Effector memory CD8-positive, alpha-beta T cell (primary cell): ENCODE measurements around the gene PHETA2.
A peak's percentile ranks its signal among the peaks of the same experiment; 100 is the strongest.

Source experiments
- ATAC-seq: fragments of 150-1000 bp; cut with Tn5 transposase; replicated peaks from 2 replicates; pipeline ENCODE4 v1.10.0; 2021; ENCODE audit warnings: mild to moderate bottlenecking, moderate library complexity
- DNase-seq, 3 experiments: peaks; one replicate each; pipeline ENCODE4 v3.0.0; 2021
- H3K27ac Mint-ChIP-seq, 2 donors: one replicate each; pipeline ENCODE4 v1.8.0; 2022; ENCODE audit warnings: mild to moderate bottlenecking in 2 of 2, mixed read lengths in 2 of 2, moderate library complexity in 2 of 2
- H3K27me3 Mint-ChIP-seq, 2 donors: one replicate each; pipeline ENCODE4 v1.8.0; 2022; ENCODE audit warnings: mixed read lengths in 2 of 2
- H3K36me3 Mint-ChIP-seq: one replicate; pipeline ENCODE4 v1.8.0; 2022; ENCODE audit warnings: mild to moderate bottlenecking, moderate library complexity, mixed read lengths; ENCODE audit not compliant: insufficient read depth
- H3K4me1 Mint-ChIP-seq, 2 donors: one replicate each; pipeline ENCODE4 v1.8.0; 2022; ENCODE audit warnings: low read depth in 2 of 2, mixed read lengths in 2 of 2
- H3K4me3 Mint-ChIP-seq, 2 donors: one replicate each; pipeline ENCODE4 v1.8.0; 2022; ENCODE audit warnings: mild to moderate bottlenecking in 2 of 2, mixed read lengths in 2 of 2, moderate library complexity in 2 of 2
- H3K9me3 Mint-ChIP-seq, 2 donors: one replicate each; pipeline ENCODE4 v1.8.0; 2022; ENCODE audit warnings: mixed read lengths in 2 of 2
- total RNA-seq, 9 experiments: gene quantifications; one replicate each; lab custom pipeline; 2026; lab: John Stamatoyannopoulos, UW

PHETA2 gene
- 0.50 to 3.5 (median 2.5) reads per million in 9 experiments for total RNA-seq

GRCh38 chr22:42074132-42074811 lies at the start of gene PHETA2:
TSS of gene PHETA2 (plus strand) at chr22:42074248. CDS start at chr22:42077294, 3,046 bp downstream.
- Mint-ChIP-seq H3K36me3 (peaks cover 13% of the 10 kb centered on the region), H3K27ac (peak within 1 kb of the TSS; percentile 59 to 78), H3K4me1 (peaks cover 28 to 34% of the 10 kb centered on the region in 2 donors), H3K27me3 (no peaks in the 10 kb centered on the region), H3K4me3 (peak within 1 kb of the TSS; percentile 68 to 71), H3K9me3 (no peaks in the 10 kb centered on the region)
- ATAC-seq = no peak
- DNase-seq = peak; percentile 18 to 27 (median 21)

GRCh38 chr22:42025421-42025820 lies 48.6 kb upstream of the PHETA2 start:
- DNase-seq = no peak
- Mint-ChIP-seq H3K27ac (no peak overlapping the region), H3K9me3 (no peaks in the 10 kb centered on the region), H3K4me3 (no peak overlapping the region), H3K4me1 (peaks cover 0 to 6% of the 10 kb centered on the region in 2 donors), H3K36me3 (no peaks in the 10 kb centered on the region), H3K27me3 (no peaks in the 10 kb centered on the region)
- no peak for ATAC-seq

- no peaks in the 10 kb centered on the region for H3K9me3 Mint-ChIP-seq
- H3K27me3 Mint-ChIP-seq = no peaks in the 10 kb centered on the region
- no peaks in the 10 kb centered on the region for H3K36me3 Mint-ChIP-seq
- H3K4me3 Mint-ChIP-seq = no peak overlapping the region
- H3K4me1 Mint-ChIP-seq = peaks cover 0 to 6% of the 10 kb centered on the region in 2 donors
- H3K27ac Mint-ChIP-seq = no peak overlapping the region
- ATAC-seq = no peak
- no peak for DNase-seq
Observed at GRCh38 chr22:42026705-42027104, 47.3 kb upstream of the PHETA2 start.

- Mint-ChIP-seq H3K27me3 (no peaks in the 10 kb centered on the region), H3K27ac (no peak overlapping the region), H3K4me3 (no peak overlapping the region), H3K36me3 (peaks cover 2% of the 10 kb centered on the region), H3K4me1 (no peaks in the 10 kb centered on the region), H3K9me3 (peaks cover 5 to 8% of the 10 kb centered on the region in 2 donors)
- ATAC-seq = no peak
- no peak for DNase-seq
Observed at GRCh38 chr22:42033263-42034181, 40.5 kb upstream of the PHETA2 start.

- peaks cover 2% of the 10 kb centered on the region for H3K36me3 Mint-ChIP-seq
- no peak overlapping the region for H3K4me3 Mint-ChIP-seq
- no peaks in the 10 kb centered on the region for H3K4me1 Mint-ChIP-seq
Observed at GRCh38 chr22:42035256-42035655, 38.8 kb upstream of the PHETA2 start.

GRCh38 chr22:42039271-42039670 lies 34.8 kb upstream of the PHETA2 start:
- H3K4me1 Mint-ChIP-seq = no peaks in the 10 kb centered on the region

More at GRCh38 chr22:42035256-42035655, 38.8 kb upstream of the PHETA2 start:
- Mint-ChIP-seq H3K9me3 (peaks cover 5 to 8% of the 10 kb centered on the region in 2 donors), H3K27ac (no peak overlapping the region), H3K27me3 (no peaks in the 10 kb centered on the region)
- no peak for ATAC-seq
- no peak for DNase-seq

GRCh38 chr22:42041784-42042183 lies 32.3 kb upstream of the PHETA2 start:
- peaks cover 0 to 8% of the 10 kb centered on the region in 2 donors for H3K27me3 Mint-ChIP-seq
- no peak overlapping the region for H3K4me3 Mint-ChIP-seq
- H3K9me3 Mint-ChIP-seq = peaks cover 5 to 7% of the 10 kb centered on the region in 2 donors
- H3K36me3 Mint-ChIP-seq = peaks cover 2% of the 10 kb centered on the region
- no peak for DNase-seq
- no peak for ATAC-seq
- H3K4me1 Mint-ChIP-seq = no peaks in the 10 kb centered on the region
- H3K27ac Mint-ChIP-seq = no peak overlapping the region

More at GRCh38 chr22:42039271-42039670, 34.8 kb upstream of the PHETA2 start:
- Mint-ChIP-seq H3K27me3 (peaks cover 0 to 8% of the 10 kb centered on the region in 2 donors), H3K27ac (no peak overlapping the region), H3K4me3 (no peak overlapping the region), H3K36me3 (peaks cover 2% of the 10 kb centered on the region), H3K9me3 (peaks cover 7 to 8% of the 10 kb centered on the region in 2 donors)
- DNase-seq = no peak
- no peak for ATAC-seq

GRCh38 chr22:42050641-42051180 lies 23.3 kb upstream of the PHETA2 start:
- Mint-ChIP-seq H3K4me1 (no peaks in the 10 kb centered on the region), H3K4me3 (no peak overlapping the region), H3K36me3 (no peaks in the 10 kb centered on the region), H3K27ac (no peak overlapping the region), H3K27me3 (no peaks in the 10 kb centered on the region), H3K9me3 (no peaks in the 10 kb centered on the region)
- ATAC-seq (no peak), DNase-seq (no peak)

- H3K4me1 Mint-ChIP-seq = no peaks in the 10 kb centered on the region
- ATAC-seq = no peak
- H3K36me3 Mint-ChIP-seq = no peaks in the 10 kb centered on the region
- no peaks in the 10 kb centered on the region for H3K27me3 Mint-ChIP-seq
- no peak for DNase-seq
- peaks cover 7 to 11% of the 10 kb centered on the region in 2 donors for H3K9me3 Mint-ChIP-seq
- no peak overlapping the region for H3K4me3 Mint-ChIP-seq
- no peak overlapping the region for H3K27ac Mint-ChIP-seq
Observed at GRCh38 chr22:42052765-42053164, 21.3 kb upstream of the PHETA2 start.

- H3K4me3 Mint-ChIP-seq = no peak overlapping the region
- peaks cover 8% of the 10 kb centered on the region for H3K36me3 Mint-ChIP-seq
- no peak for ATAC-seq
- H3K27ac Mint-ChIP-seq = no peak overlapping the region
- peaks cover 8 to 11% of the 10 kb centered on the region in 2 donors for H3K9me3 Mint-ChIP-seq
- DNase-seq = no peak
- H3K27me3 Mint-ChIP-seq = no peaks in the 10 kb centered on the region
- H3K4me1 Mint-ChIP-seq = no peaks in the 10 kb centered on the region
Observed at GRCh38 chr22:42056757-42057511, 17.1 kb upstream of the PHETA2 start.

- H3K27me3 Mint-ChIP-seq = no peaks in the 10 kb centered on the region
- no peak overlapping the region for H3K4me3 Mint-ChIP-seq
- ATAC-seq = no peak
- no peak overlapping the region for H3K27ac Mint-ChIP-seq
- H3K36me3 Mint-ChIP-seq = peaks cover 15% of the 10 kb centered on the region
- DNase-seq = no peak
- peaks cover 8 to 11% of the 10 kb centered on the region in 2 donors for H3K9me3 Mint-ChIP-seq
- peaks cover 2 to 5% of the 10 kb centered on the region in 2 donors for H3K4me1 Mint-ChIP-seq
Observed at GRCh38 chr22:42060489-42060888, 13.6 kb upstream of the PHETA2 start.

- H3K4me1 Mint-ChIP-seq = peaks cover 2 to 5% of the 10 kb centered on the region in 2 donors
Observed at GRCh38 chr22:42061041-42061440, 13.0 kb upstream of the PHETA2 start.

More at GRCh38 chr22:42061041-42061440, 13.0 kb upstream of the PHETA2 start:
- peaks cover 8 to 11% of the 10 kb centered on the region in 2 donors for H3K9me3 Mint-ChIP-seq
- DNase-seq (no peak), ATAC-seq (no peak)
- H3K36me3 Mint-ChIP-seq = peaks cover 15% of the 10 kb centered on the region
- no peak overlapping the region for H3K4me3 Mint-ChIP-seq
- H3K27ac Mint-ChIP-seq = no peak overlapping the region
- no peaks in the 10 kb centered on the region for H3K27me3 Mint-ChIP-seq
